NCI-H2029 (cell line): ENCODE measurements around the gene LAMA5.

Experiments
- DNase-seq: peaks from one replicate; lab custom pipeline; 2025; lab: John Stamatoyannopoulos, UW

The LAMA5 gene, protein sequence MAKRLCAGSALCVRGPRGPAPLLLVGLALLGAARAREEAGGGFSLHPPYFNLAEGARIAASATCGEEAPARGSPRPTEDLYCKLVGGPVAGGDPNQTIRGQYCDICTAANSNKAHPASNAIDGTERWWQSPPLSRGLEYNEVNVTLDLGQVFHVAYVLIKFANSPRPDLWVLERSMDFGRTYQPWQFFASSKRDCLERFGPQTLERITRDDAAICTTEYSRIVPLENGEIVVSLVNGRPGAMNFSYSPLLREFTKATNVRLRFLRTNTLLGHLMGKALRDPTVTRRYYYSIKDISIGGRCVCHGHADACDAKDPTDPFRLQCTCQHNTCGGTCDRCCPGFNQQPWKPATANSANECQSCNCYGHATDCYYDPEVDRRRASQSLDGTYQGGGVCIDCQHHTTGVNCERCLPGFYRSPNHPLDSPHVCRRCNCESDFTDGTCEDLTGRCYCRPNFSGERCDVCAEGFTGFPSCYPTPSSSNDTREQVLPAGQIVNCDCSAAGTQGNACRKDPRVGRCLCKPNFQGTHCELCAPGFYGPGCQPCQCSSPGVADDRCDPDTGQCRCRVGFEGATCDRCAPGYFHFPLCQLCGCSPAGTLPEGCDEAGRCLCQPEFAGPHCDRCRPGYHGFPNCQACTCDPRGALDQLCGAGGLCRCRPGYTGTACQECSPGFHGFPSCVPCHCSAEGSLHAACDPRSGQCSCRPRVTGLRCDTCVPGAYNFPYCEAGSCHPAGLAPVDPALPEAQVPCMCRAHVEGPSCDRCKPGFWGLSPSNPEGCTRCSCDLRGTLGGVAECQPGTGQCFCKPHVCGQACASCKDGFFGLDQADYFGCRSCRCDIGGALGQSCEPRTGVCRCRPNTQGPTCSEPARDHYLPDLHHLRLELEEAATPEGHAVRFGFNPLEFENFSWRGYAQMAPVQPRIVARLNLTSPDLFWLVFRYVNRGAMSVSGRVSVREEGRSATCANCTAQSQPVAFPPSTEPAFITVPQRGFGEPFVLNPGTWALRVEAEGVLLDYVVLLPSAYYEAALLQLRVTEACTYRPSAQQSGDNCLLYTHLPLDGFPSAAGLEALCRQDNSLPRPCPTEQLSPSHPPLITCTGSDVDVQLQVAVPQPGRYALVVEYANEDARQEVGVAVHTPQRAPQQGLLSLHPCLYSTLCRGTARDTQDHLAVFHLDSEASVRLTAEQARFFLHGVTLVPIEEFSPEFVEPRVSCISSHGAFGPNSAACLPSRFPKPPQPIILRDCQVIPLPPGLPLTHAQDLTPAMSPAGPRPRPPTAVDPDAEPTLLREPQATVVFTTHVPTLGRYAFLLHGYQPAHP (N-terminal part only)

DNA sequence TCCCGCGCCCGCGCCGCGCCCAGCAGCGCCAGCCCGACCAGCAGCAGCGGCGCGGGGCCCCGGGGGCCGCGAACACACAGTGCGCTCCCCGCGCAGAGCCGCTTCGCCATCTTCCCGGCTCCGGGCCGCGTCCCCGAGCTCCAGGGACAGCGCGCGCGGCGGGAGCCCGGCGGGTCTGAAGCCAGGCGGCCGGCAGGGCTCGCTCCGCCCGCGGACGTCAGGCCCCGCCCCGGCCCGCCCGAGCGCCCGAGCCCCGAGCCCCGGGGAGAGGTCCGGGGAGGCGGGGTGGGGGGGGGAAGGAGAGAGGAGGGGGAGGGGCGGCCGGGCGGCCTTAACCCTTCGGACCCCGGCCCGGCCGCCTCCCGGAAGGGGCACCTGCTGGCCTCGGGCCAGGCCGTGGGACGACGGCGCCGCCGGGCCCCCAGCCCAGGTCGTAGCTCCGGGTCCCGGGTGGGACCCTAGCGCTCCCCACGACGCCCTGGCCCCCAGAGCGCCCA lies at the start of gene LAMA5:
TSS of gene LAMA5 (minus strand) at position 177 of the 497 bp plus-strand sequence. CDS start at position 110, 67 bp downstream.
- DNase-seq, result no peak

DNA sequence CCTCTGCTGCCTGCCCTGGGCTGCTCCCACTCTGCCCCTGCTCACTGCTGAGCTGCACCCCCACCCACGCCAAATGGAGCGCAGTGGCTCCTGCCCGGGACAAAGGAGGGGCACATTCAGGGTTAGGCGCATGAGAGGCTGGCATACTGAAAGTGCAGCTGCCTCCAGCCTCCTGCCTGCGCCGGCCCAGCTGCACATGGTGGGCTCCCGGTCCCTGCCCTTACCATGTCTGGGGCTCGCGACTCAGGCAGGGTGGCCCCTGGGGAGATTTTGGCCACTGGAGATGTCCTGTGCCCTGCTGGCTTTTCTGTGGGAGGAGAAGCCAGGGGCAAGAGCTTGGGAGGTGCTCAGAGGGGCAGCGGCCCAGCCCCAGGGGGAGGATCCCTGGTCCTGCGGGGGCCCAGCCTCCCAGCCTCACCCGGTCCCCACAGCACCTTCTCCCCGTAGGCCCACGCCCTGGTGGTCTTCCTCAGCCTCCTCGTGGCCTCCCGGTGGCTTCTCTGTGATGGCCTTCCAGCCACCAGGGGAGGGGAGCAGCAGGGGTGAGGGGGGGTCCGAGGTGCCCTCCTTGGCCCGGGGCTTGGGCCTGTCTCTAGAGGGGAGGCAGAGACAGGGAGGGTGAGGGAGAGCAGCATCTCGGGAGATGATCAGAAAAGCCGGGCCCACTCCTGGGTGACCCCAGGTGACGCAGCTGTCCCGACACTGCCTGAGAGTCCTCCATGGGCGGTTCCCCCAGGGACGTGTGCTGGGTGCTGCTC lies 48.4 kb upstream of the LAMA5 start:
- no peak for DNase-seq

DNA sequence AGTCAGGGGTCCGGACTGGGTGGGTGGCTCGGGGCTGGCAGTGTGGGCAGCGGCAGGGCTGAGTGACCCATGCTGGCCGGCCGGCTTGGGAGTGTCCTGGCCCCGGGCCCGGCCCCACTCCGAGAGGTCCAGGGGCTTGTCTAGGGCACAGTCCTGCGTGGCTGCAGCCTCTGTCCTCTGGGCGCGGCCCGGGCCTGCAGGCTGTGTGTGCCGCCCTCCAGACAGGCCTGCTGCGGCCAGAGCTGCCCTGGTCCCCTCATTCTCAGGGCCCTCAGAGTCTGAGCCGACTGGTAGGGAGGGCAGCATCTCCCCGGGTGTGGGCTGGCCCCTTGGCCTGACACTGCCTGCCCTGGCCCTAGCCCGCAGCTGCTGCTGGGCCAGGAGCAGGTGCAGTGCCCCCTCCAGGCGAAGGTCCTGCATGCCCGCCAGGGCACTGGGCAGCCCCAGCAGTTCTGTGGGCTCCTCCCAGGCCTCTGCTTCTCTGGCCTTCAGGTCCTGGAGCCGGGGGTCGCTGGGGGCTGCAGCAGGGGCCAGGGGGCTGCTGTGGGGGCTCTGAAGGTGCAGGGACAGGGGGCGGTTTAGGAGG lies 46.9 kb upstream of the LAMA5 start:
- no peak for DNase-seq

DNA sequence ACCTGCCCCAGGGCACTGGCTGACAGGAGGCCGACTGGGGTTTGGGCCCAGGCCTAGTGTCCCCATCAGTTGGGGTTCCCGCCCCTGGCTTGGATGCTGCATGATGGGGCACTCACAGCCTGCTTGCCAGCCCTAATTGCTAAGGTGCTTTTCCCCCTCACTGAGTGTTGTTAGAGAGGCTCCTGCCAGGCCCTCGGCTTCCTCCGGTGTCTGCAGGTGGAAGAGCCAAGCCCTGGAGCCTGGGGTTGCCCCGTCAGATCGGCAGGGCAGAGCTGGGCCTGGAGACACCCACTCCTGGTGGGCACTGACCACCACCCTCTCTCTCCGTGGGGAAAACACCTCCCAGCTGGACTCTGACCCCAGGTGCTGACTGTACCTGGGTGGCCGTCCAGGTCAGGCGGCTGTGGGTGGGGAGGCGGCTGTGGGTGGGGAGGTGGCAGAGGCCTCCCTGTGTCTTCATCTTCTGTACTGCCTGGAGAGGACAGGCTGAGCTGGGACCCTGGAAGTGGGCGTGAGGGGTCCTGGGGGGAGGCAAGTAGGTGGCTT lies 46.0 kb upstream of the LAMA5 start:
- DNase-seq, result no peak

DNA sequence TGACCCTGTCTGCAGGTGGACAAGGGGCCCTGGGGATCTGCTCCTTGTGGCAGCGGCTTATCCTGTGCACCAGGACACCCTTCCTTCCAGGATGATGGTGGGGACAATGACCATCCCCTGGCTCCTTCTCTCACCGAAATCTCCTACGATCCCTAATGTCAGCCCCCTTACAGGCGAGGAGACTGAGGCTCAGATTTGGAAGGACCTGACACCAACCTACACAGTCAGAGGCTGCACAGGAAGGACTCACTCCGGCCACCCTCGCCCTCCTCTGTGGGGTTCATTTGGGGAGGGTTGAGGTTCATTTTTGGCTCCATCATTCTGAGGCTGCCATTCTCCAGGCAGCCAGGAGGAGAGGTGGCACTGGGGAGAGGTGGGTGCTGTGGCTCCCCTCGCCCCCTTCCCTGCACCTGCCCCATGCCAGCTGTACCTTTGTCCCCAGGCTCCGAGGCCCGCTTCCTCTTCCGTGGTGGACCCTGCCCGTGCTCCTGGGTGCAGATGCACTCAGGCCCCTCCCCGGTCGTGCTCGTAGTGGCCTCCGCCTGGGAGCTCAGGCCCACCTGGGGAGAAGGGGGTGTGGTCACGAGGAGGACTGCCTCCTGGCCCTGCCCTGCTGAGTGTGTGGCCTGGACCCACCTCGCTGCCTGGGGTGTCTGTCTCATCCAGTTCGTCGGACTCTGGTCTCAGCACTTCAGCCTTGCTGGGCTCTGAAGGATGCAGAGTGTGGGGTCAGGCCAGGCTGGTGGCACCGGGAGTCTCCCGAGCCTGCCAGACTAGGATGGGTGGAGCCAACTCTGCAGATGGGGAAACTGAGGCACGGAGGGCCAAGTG lies 45.3 kb upstream of the LAMA5 start:
- no peak for DNase-seq

DNA sequence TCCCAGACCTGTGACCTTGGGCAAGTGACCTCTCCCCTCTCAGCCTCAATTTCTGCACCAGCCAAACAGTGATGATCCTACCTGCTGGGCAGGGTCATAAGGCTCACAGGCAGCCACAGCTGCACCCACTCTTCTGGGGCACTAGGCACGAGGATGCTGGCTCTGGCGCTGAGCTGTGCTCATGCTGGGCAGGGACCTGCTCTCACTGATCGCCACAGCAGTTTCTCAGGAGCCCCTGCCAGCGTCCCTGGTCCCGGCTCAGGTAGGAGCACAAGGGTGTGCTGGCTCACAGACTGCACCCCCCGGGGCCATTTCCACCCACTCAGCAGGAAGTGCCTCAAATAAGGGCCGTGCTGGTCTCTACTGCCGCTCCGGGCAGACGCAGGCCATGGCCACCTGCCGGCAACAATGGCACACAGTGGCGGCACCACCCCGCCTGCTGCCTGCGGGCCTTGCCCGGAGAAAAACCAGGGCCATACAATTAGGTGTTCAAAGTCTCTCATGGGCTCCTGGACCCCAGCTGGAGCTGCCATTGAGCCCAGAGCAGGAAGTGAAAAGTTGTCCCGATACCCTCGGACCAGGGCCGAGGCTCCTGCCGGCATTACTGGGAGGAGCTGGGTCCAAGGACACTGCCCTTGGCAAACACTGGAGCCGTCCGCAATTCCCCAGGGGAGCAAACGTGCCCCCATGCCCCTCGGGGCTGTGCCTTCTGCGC lies 44.5 kb upstream of the LAMA5 start:
- no peak for DNase-seq

DNA sequence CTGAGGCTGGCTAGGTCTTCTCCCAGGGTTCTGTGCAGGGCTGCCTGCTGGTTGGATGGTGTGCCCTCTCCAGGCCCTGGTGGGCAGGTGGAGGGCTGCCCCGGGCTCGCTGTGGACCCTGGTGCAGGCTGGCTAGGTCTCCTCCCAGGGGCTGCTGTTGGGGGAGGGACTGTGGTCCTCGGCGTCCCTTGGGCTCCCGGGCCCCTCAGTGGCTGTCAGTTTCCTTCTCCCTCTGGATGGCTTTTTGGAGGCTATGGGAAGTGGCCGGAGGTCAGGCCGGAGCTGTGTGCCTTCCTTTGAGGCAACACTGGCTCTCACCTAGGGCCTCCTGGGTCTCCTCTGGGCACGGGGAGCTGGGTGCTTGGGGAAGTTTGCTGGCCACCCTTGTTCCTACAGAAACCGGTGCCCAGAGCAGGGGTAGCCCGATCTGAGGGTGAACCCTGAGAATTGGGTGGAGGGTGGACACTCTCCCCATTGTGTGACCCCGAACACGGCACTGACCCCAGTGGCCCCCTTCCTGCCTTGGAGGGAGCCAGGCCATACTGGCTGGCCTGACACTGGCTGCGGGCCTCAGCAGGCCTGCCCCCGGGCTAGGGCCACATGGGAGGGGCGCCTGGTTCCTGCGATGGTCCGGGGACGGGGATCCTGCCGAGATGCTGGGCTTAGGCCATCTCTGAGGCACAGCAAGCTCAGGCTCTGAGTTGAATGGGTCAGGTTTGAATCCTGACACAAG lies 43.8 kb upstream of the LAMA5 start:
- DNase-seq, result no peak

DNA sequence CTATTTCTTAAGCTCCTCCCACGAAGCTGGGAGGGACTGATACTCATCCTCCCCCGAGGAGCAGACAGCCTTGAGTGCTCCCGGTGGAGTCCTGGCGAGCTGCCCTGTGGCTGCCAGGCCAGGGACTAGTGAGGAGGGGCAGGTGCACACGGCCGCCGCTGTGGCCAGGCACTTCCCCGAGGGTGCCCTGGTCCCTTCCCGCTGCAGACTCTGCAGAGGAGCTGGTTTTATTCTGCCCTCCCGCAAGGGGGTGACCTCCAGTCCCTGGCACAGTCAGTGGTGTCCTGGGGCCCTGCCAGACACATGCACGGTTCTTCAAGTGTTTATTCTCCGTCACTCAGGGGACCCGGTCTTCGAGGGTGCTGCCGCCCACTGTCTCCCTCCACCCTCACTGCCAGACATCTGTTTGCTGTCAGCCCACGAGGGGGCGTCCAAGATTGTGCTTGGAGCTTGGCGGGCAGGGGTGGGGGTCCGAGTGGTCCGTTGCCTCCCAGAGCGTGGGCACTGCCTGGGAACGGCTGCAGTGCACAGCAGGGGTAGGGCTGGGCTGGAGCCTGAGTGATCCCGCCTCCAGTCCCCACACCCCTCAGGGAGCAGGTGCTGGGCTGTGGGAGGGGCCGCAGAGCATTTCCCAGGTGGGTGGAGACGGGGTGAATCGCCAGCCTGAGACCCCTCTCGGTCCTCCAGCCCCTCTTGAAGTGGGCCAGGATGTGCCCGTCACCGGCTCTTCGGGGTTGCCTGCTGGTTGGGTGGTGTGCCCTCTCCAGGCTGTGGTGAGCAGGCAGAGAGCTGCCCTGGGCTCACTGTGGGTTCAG lies 43.0 kb upstream of the LAMA5 start:
- peak; percentile 89 for DNase-seq

DNA sequence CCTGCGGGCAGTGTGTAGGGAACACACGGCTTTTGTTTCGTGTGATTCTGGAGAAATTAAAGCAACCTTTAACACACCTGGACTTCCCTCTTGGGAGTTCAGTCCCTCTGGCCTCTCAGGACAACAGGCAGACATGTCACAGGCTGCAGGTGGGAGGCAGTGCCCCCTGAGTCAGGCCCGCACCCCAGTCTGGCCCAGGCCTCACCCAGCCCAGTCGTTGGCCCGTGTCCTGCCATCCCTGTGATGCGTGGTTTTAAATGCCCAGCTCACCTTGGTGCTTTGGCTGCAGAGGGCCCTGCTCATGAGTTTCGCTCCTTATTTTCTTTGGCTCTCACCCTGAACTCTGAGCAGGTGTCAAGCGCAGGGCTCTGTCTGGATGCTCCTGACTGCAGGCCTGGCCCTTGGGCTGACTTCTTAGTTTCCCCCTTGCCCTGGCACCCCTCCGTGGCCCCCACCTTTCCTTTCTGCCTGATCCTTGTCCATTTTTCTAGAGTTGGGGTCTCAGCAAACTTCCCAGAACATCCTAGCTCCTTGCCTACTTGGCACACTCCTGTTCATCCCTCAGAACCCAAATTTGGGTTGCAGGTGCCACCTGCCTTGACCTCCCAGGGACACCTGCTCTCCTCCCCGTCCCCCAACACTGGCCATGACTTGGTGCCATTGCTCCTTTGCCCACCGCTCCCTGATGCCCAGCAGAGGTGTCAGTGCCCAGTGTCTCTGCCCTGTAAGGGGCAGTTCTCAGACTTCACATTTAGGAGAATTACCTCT lies 42.2 kb upstream of the LAMA5 start:
- no peak for DNase-seq

DNA sequence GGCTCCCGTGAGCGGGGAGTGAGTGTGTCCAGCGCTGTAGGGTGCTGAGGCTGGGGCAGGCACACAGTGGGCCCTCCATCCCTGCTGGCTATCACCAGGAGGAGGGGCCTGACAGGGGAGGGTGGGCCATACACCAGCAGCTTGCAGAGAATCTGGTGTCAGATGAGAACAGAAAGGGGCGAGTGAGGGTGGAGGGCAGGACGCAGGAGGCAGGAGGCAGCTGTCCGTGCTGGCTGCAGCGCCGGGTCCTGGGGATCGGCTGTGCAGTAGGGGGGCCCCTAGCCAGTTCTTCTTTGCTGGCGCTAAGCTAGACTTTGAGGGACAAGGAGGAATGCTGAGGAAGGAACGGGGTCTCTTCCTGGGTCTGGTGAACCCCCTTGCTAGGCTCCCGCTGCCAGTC lies 41.5 kb upstream of the LAMA5 start:
- no peak for DNase-seq

DNA sequence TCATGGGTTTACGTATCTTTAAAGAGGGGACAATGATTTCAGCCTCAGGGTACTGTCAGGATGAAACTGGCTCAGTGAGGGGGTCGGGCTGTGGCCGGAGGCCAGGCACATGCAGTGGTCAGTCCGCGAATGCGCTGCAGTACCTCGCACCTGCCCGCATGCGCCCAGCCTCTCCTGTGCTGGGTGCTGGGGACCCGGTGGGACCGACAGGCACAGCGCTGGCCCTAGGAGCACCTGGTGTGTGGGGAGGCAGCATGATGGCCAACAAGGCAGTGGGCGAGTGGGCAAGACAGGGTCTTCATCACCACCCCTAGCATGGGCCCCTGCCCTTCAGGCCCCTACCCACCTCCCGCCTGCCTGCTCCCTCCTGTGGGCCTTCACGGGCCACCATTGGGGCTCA lies 40.9 kb upstream of the LAMA5 start:
- DNase-seq, result no peak

DNA sequence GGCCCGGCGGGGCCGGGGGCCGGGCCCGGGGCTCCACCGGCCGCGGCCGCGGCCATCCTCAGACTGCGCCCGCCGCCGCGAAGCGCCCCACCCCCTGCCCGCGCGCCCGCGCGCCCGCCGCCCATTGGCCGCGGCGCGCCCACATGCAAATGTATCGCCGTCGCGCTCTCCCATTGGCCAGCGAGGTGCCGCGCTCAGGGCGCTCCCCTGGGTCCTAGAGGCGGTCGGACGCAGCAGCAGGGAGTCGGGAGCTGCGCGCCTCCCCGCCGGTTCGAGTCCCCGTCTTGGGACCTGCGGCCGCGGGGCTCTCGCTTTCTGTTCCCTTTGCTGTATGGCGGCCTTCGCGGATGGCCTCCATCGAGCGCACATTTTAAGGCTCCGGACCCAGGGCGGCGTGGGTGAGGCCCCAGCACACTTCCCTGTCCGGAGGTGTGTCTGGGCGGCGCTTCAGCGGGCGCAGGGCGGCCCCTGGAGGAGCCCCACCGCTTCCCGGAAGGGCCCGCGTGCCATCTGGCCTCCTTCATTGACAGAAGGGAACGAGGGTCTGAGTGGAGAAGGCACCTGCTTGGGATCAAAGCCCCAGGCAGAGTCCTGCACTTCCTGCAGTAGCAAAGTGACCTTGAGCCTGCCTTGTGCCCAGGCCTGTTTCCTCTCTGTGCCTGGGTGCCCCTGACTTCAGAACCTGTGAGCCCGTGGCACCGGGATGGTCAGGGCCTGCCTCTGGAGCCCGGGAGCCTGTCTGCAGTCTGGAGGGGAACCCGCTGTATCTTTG lies 40.3 kb upstream of the LAMA5 start, which contains the start of gene CABLES2:
TSS of gene CABLES2 (minus strand) at position 65 of the 772 bp plus-strand sequence. CDS start at position 56, 9 bp downstream.
- DNase-seq, result peak; percentile 89

DNA sequence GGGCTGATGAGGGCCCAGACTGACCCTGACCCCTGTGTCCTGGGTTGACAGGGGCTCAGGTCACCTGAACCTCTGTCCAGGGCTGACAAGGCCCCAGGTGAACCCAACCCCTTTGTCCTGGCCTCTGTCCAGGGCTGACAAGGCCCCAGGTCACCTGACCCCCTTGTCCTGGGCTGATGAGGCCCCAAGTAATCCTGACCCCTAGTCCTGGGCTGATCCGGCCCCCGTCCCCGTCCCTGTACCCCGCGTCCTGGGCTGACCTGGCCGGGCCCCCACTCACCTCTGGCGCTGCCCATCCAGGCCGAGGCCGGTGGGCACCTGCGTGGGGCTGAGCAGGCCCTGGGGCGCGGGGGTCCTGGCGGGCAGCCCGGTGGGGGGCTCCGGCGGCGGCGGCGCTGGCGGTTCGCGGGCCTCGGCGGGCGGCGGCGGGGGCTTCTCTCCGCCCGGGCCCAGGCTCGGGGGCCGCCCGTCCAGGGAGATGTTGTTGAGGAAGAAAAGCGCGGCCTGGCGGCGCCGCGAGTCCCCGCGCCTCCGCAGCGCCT lies 39.6 kb upstream of the LAMA5 start:
- DNase-seq, result no peak

DNA sequence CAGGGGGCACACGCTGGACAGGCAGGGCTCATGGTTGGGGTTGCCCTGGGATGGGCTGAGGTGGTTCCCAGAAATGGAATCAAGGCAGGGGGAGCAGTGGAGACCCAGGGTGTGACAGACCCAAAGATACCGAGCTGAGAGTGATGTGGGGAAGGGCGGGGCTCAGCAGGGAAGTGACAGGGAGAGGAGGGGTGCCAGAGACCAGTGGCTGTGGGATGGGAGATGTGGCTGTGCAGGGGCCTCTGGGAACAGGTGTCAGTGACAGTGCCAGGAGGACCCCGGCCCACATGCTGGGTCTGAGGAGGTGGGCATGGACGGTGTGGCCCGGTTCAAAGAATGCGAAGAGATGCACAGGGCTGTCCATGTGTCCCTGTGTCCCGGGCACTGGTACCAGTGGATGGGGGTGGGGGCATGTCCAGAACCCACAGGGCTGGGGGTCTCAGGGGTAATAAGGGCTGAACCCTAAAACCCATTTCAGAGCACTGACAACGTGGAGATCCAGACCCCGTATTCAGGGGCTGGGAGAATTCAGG lies 38.9 kb upstream of the LAMA5 start:
- DNase-seq, result no peak
